Mesodermal cell (in vitro differentiated cells): ENCODE measurements around the gene SERPINA12.

ENCODE experiments used
- H3K27ac ChIP-seq: 2 replicates; pipeline ENCODE4 v1.7.0; 2013; ENCODE audit warnings: mild to moderate bottlenecking, low read depth, low read length, moderate library complexity; ENCODE audit not compliant: severe bottlenecking
- H3K36me3 ChIP-seq: 2 replicates; pipeline ENCODE4 v1.7.1; 2013; ENCODE audit warnings: mild to moderate bottlenecking, low read length, moderate library complexity; ENCODE audit not compliant: control insufficient read depth, insufficient read depth
- H3K4me1 ChIP-seq: one replicate; pipeline ENCODE4 v1.7.1; 2013; ENCODE audit warnings: mild to moderate bottlenecking, low read length; ENCODE audit not compliant: insufficient read depth, control insufficient read depth, poor library complexity, severe bottlenecking
- H3K4me3 ChIP-seq: 2 replicates; pipeline ENCODE4 v1.7.0; 2013; ENCODE audit warnings: low read length, control low read depth, mild to moderate bottlenecking; ENCODE audit not compliant: insufficient read depth, poor library complexity, severe bottlenecking; ENCODE audit errors: extremely low read depth
- H3K9me3 ChIP-seq: 2 replicates; pipeline ENCODE4 v1.7.1; 2013; ENCODE audit warnings: mild to moderate bottlenecking, low read length, moderate library complexity; ENCODE audit not compliant: control insufficient read depth
- WGBS, 2 experiments: methylation state at CpG; one replicate each; pipeline ENCODE4 v1.1.5; 2013; ENCODE audit warnings: missing lambda C conversion rate in 2 of 2; ENCODE audit not compliant: insufficient coverage in 2 of 2; 5-methylcytosine and 5-hydroxymethylcytosine counted together

SERPINA12 gene

GRCh38 chr14:94464290-94464689 lies 45.0 kb downstream of the SERPINA12 start:
- Histone ChIP-seq H3K4me1 (no peaks in the 10 kb centered on the region), H3K9me3 (peaks cover 5% of the 10 kb centered on the region), H3K27ac (no peak overlapping the region), H3K36me3 (no peaks in the 10 kb centered on the region), H3K4me3 (no peak overlapping the region)
- 82 to 95% methylated on average over 5 of the region's 5 CpGs for WGBS, 2 experiments

- Histone ChIP-seq H3K36me3 (no peaks in the 10 kb centered on the region), H3K4me1 (no peaks in the 10 kb centered on the region), H3K27ac (no peak overlapping the region), H3K9me3 (peaks cover 5% of the 10 kb centered on the region), H3K4me3 (no peak overlapping the region)
- WGBS, 2 experiments: 82 to 89% methylated on average over 5 to 7 of the region's 7 CpGs
Measured at GRCh38 chr14:94462763-94463572, 46.3 kb downstream of the SERPINA12 start.

GRCh38 chr14:94462219-94462551 lies 47.1 kb downstream of the SERPINA12 start:
- Histone ChIP-seq H3K9me3 (peaks cover 5% of the 10 kb centered on the region), H3K4me3 (no peak overlapping the region), H3K4me1 (no peaks in the 10 kb centered on the region), H3K36me3 (no peaks in the 10 kb centered on the region), H3K27ac (no peak overlapping the region)
- WGBS, 2 experiments: 88 to 98% methylated on average over 5 of the region's 6 CpGs

- Histone ChIP-seq H3K4me3 (no peak overlapping the region), H3K36me3 (no peaks in the 10 kb centered on the region), H3K4me1 (no peaks in the 10 kb centered on the region), H3K9me3 (peaks cover 5% of the 10 kb centered on the region), H3K27ac (no peak overlapping the region)
- 89 to 93% methylated on average over 17 to 18 of the region's 19 CpGs for WGBS, 2 experiments
Measured at GRCh38 chr14:94461526-94462218, 47.6 kb downstream of the SERPINA12 start.

- 75 to 80% methylated on average over 8 of the region's 8 CpGs for WGBS, 2 experiments
- Histone ChIP-seq H3K9me3 (peaks cover 5% of the 10 kb centered on the region), H3K4me1 (no peaks in the 10 kb centered on the region), H3K27ac (no peak overlapping the region), H3K36me3 (no peaks in the 10 kb centered on the region), H3K4me3 (no peak overlapping the region)
Measured at GRCh38 chr14:94460631-94461416, 48.4 kb downstream of the SERPINA12 start.

DNA sequence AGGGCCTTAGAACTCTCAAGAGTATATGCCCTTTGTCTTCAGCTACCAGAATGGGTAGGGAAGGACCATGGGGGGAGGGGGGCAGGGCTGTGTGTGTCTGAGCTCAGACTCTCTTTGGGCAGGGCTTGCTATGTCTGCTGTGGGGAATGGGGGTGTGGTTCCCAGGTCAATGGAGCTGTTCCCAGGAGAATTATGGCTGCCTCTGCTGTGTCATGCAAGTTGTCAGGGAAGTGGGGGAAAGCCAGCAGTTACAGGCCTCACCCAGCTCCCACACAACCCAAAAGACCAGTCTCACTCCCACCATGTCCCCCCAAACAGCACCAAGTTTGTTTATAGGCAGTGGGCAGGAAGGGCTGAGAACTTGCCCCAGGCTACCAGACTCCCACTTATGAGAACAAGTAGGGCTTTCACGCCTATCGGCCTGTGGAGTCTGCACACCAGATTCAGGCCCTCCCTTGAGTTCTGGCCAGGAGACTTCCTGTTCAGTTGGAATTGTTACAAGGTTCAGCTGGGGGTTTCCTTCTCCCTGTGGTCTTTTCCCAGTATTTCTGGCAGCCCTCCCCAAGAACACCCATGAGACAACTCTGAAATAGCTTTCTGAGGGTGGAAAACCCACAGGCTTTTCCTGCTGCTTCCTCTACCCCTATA lies 50.6 kb downstream of the SERPINA12 start:
- H3K4me1 ChIP-seq: no peaks in the 10 kb centered on the region

DNA sequence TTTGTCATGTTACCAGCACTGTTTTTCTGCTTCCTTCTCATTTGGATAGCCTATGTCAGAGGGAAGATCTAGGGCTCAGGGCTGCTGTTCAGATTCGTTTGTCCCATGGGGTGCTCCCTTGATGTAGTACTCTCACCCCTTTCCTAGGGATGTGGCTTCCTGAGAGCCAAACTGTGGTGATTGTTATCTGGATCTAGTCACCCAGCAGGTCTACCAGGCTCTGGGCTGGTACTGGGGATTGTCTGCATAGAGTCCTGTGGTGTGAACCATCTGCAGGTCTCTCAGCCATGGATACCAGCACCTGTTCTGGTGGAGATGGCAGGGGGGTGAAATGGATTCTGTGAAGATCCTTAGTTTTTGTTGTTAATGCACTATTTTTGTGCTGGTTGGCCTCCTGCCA lies 51.2 kb downstream of the SERPINA12 start:
- WGBS, 2 experiments: 67% methylated on average over 1 of the region's 1 CpG; no CpG with 5 or more reads in 1 of the 2 experiments
- no peaks in the 10 kb centered on the region for H3K36me3 ChIP-seq
- H3K4me3 ChIP-seq: no peak overlapping the region
- no peak overlapping the region for H3K27ac ChIP-seq
- H3K4me1 ChIP-seq: no peaks in the 10 kb centered on the region
- H3K9me3 ChIP-seq: no peaks in the 10 kb centered on the region

More for the DNA sequence above, 50.6 kb downstream of the SERPINA12 start:
- Histone ChIP-seq H3K36me3 (no peaks in the 10 kb centered on the region), H3K9me3 (no peaks in the 10 kb centered on the region), H3K4me3 (no peak overlapping the region), H3K27ac (no peak overlapping the region)
- 80 to 83% methylated on average over 1 to 2 of the region's 2 CpGs for WGBS, 2 experiments

- Histone ChIP-seq H3K4me1 (no peaks in the 10 kb centered on the region), H3K36me3 (no peaks in the 10 kb centered on the region), H3K27ac (no peak overlapping the region), H3K9me3 (no peaks in the 10 kb centered on the region), H3K4me3 (no peak overlapping the region)
- WGBS, 2 experiments: no CpG with 5 or more reads among the region's 1 CpG
Measured at GRCh38 chr14:94455928-94456327, 53.3 kb downstream of the SERPINA12 start.

DNA sequence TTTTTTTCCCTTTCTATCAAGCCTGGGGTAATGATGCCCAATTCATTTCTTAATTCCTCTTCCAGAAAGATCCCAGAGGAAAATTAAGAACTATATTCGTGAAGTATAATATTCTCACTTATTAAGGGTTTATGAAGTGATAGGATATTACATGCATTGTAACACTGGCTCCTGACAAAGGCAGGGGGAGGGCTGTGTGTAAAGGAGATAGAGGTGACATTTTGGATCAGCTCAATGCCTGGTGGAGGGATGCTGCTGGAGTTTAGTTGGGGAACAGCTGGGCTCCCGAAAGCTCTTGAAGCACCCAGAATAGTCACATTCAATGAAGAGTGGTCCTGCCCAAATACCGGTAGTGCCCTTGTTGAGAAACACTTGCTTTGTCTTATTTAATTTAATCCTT lies 57.4 kb downstream of the SERPINA12 start:
- 75 to 100% methylated on average over 1 of the region's 3 CpGs for WGBS, 2 experiments
- H3K4me3 ChIP-seq: no peak overlapping the region
- no peaks in the 10 kb centered on the region for H3K36me3 ChIP-seq
- H3K9me3 ChIP-seq: no peaks in the 10 kb centered on the region
- H3K4me1 ChIP-seq: no peaks in the 10 kb centered on the region
- no peak overlapping the region for H3K27ac ChIP-seq

- 18 to 26% methylated on average over 6 to 7 of the region's 8 CpGs for WGBS, 2 experiments
- H3K27ac ChIP-seq: no peak overlapping the region
Measured at GRCh38 chr14:94451091-94451771, 58.0 kb downstream of the SERPINA12 start.

More at GRCh38 chr14:94451091-94451771, 58.0 kb downstream of the SERPINA12 start:
- no peaks in the 10 kb centered on the region for H3K4me1 ChIP-seq
- H3K4me3 ChIP-seq: no peak overlapping the region
- no peaks in the 10 kb centered on the region for H3K36me3 ChIP-seq
- H3K9me3 ChIP-seq: no peaks in the 10 kb centered on the region
